Sigmoid colon (tissue), 7 donors: ENCODE data around the gene CUX1. TPM values are rescaled to one million over a fixed set of nuclear protein-coding genes. Genes with fewer than 3 reads are reported as not detected.

Experiments
- DNase-seq: peaks from one replicate; pipeline ENCODE4 v3.0.0-alpha.2; 2019
- H3K27ac ChIP-seq, 4 donors: fragments of 200-600 bp; sonication (generic); one replicate each; pipeline ENCODE4 v1.5.1; 2016 to 2019; ENCODE audit warnings: mild to moderate bottlenecking in 1 of 4
- H3K27me3 ChIP-seq, 3 donors: fragments of 200-600 bp; sonication (generic); one replicate each; pipeline ENCODE4 v1.5.1; 2019; ENCODE audit warnings: mild to moderate bottlenecking in 1 of 3
- H3K36me3 ChIP-seq, 4 donors: fragments of 200-600 bp; sonication (generic); one replicate each; pipeline ENCODE4 v1.5.1; 2016 to 2019
- H3K4me1 ChIP-seq, 4 donors: fragments of 200-600 bp; sonication (generic); one replicate each; pipeline ENCODE4 v1.5.1; 2017 to 2019
- H3K4me3 ChIP-seq, 4 donors: fragments of 200-600 bp; sonication (generic); one replicate each; pipeline ENCODE4 v1.5.1; 2017 to 2019; ENCODE audit warnings: mild to moderate bottlenecking in 2 of 4, moderate library complexity in 1 of 4
- H3K9me3 ChIP-seq, 4 donors: fragments of 200-600 bp in 3 of 4; sonication (generic) in 3 of 4; one replicate each; pipeline versions ENCODE4 v1.5.1 to v1.6.1; 2013 to 2019
- EP300 ChIP-seq, 4 donors: sonication (generic); formaldehyde crosslinking; IDR thresholded peaks; one replicate each; pipeline ENCODE4 v1.6.1; 2017; ENCODE audit warnings: antibody characterized with exemption in 4 of 4
- POLR2A ChIP-seq, 2 donors: fragments of 450-650 bp; IDR thresholded peaks; one replicate each; pipeline ENCODE4 v1.6.1; 2016; ENCODE audit warnings: antibody characterized with exemption in 2 of 2, mild to moderate bottlenecking in 2 of 2, moderate library complexity in 2 of 2
- POLR2AphosphoS5 ChIP-seq, 4 donors: sonication (generic); formaldehyde crosslinking; IDR thresholded peaks; one replicate each; pipeline ENCODE4 v1.6.1; 2017; ENCODE audit warnings: antibody characterized with exemption in 4 of 4
- WGBS, 2 donors: extraction: QIAGEN DNeasy Blood & Tissue Kit; methylation state at CpG; one replicate each; pipeline ENCODE4 v1.1.7; 2013; 5-methylcytosine and 5-hydroxymethylcytosine counted together
- intact Hi-C: fragments of 100-400 bp; cut with DNase I; formaldehyde crosslinking; loops from one replicate; pipeline ENCODE4 v1.15.1; 2023
- polyA plus RNA-seq, 3 donors: library from polyadenylated mRNA; stranded (reverse); fragments of 200-250 nt; gene quantifications; one replicate each; pipeline ENCODE4 v1.2.3, GENCODE V29; 2013
- total RNA-seq, 4 donors: library from RNA; depleted of rRNA; stranded (reverse); fragments of >200 nt; gene quantifications; one replicate each; pipeline ENCODE4 v1.1.0, GENCODE V29; 2016
- TF ChIP-seq, protein P1 (sequence below), 4 experiments: fragments of 450-650 bp in 3 of 4; fragments of 200-600 bp in 1 of 4; IDR thresholded peaks; one replicate each; pipeline ENCODE4 v1.5.1; 2016 to 2019; ENCODE audit warnings: antibody characterized with exemption in 4 of 4, mild to moderate bottlenecking in 3 of 4, moderate library complexity in 2 of 4
- donor health status: healthy with polysubstance abuse.
- donor health status: Bipolar disorder and iron deficiency.
- donor health status: healthy.

The CUX1 gene
- total and polyA plus RNA-seq, 7 donors = 46.7 to 127 (median 49.9) TPM

DNA sequence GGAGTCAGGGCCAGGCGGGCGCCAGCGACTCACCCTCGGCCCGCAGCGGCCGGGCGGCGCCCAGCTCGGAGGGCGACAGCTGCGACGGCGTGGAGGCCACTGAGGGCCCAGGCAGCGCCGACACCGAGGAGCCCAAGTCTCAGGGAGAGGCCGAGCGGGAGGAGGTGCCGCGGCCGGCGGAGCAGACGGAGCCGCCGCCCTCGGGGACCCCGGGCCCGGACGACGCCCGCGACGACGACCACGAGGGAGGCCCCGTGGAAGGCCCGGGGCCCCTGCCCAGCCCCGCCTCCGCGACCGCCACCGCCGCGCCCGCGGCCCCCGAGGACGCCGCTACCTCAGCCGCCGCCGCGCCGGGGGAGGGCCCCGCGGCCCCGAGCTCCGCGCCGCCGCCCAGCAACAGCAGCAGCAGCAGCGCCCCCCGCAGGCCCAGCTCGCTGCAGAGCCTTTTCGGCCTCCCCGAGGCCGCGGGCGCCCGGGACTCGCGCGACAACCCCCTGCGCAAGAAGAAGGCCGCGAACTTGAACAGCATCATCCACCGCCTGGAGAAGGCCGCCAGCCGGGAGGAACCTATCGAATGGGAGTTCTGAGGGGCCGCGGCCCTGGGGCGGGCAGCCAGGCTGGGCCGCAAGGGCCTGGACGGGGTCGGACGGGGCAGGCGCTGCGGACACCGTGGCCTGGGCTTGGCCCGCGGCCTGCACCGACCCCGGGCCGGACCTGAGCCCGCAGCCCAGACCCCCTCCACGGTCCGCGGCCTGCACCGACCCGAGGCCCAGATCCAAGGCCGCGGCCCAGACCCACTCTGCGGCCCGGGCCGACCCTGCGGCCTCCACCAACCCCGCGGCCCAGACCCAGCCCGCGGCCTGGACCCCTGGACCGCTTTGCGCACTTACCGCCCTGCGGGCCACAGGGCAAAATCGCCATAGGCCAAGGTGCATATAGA, 431.3 kb downstream of the CUX1 start:
- TF ChIP-seq POLR2A (IDR thresholded peaks at IDR 0.05) (no peak), EP300 (IDR thresholded peaks at IDR 0.05) (no peak), POLR2AphosphoS5 (IDR thresholded peaks at IDR 0.05) (no peak)
- TF ChIP-seq, protein P1, sequence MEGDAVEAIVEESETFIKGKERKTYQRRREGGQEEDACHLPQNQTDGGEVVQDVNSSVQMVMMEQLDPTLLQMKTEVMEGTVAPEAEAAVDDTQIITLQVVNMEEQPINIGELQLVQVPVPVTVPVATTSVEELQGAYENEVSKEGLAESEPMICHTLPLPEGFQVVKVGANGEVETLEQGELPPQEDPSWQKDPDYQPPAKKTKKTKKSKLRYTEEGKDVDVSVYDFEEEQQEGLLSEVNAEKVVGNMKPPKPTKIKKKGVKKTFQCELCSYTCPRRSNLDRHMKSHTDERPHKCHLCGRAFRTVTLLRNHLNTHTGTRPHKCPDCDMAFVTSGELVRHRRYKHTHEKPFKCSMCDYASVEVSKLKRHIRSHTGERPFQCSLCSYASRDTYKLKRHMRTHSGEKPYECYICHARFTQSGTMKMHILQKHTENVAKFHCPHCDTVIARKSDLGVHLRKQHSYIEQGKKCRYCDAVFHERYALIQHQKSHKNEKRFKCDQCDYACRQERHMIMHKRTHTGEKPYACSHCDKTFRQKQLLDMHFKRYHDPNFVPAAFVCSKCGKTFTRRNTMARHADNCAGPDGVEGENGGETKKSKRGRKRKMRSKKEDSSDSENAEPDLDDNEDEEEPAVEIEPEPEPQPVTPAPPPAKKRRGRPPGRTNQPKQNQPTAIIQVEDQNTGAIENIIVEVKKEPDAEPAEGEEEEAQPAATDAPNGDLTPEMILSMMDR (IDR thresholded peaks at IDR 0.05) = no peak
- Histone ChIP-seq H3K4me3 (no peak overlapping the region), H3K36me3 (peaks cover 5 to 42% (median 15%) of the 10 kb centered on the region in 4 donors), H3K4me1 (no peaks in the 10 kb centered on the region), H3K27ac (no peak overlapping the region), H3K9me3 (no peaks in the 10 kb centered on the region), H3K27me3 (no peaks in the 10 kb centered on the region)
- intact Hi-C loops = no loop called here
- WGBS, 2 donors = 94 to 96% methylated on average over 117 of the region's 117 CpGs
- no peak for DNase-seq

DNA sequence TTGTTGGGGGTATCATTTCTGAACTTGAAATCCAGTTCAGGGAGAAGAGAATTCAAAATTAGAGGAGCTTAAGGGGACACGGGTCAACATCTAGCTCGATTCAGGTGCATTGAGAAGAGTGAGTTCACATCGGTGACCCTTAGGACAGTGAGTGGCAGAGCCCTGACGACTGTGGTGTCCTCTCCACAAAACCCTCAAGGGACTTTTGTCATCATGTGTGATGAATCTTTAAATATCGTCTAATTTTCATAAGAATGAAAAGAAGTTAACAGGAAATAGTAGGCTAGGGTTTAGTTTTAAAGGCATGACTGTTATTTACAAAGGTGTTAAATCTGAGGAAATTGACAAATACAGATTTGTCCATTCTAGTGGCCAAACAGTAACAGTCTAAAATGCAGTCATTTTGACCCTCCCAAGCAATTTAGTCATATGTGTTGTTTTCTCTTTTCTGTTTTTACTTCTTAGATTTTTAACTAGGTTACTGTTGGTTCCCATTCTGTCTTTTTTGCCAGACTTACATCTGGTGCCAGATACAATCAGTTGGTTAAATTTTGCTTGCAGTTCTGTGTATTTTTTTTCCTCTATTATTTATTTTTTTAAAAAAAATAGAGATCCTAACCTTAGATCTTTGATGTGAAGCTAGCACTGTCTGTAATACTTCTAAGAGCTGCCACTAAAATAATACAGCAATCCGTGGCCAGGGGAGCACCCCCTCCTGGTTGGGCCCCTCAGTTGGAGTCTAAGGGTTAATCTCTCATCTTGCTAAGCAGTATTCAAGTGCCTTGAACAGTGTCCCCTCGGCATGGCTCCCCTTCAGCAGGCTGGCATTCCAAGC, 434.3 kb downstream of the CUX1 start:
- H3K36me3 ChIP-seq = peaks cover 0 to 21% (median 13%) of the 10 kb centered on the region in 4 donors

DNA sequence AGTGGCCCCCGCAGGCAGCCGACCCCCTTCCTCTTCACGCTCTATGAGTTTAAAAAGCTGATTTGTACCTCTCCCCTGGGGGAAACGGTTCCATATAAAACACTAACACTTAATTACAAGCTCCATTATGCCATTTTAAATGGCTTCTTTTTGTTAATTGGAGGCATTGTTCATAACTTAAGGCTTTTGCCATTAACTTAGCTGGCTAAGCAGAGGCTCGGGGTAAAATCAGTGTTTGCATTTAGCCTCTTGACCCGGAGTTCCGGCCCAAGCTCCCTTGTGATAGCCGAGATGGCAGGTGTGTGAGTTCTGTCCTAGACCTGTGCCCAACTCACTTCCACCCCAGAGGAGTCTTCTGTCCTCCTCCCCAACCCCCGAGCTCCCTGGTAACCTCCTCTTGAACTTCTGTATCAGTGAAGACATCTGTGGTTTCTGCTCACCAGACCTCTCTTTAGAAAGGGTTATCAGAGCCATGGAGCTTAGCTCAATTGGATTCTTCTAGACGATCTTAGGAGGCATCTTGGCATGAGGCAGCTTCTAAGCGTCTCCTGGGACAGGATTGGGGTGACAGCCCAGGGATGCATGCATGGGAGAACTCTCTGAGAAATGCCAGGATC, 435.0 kb downstream of the CUX1 start:
- no peaks in the 10 kb centered on the region for H3K27me3 ChIP-seq
- H3K4me1 ChIP-seq = no peaks in the 10 kb centered on the region
- H3K4me3 ChIP-seq = no peak overlapping the region
- TF ChIP-seq POLR2AphosphoS5 (IDR thresholded peaks at IDR 0.05) (no peak), POLR2A (IDR thresholded peaks at IDR 0.05) (no peak), EP300 (IDR thresholded peaks at IDR 0.05) (no peak)
- TF ChIP-seq, protein P1 (IDR thresholded peaks at IDR 0.05) = no peak
- H3K9me3 ChIP-seq = no peaks in the 10 kb centered on the region
- 83 to 89% methylated on average over 11 of the region's 11 CpGs for WGBS, 2 donors
- H3K27ac ChIP-seq = no peak overlapping the region
- peaks cover 0 to 19% (median 13%) of the 10 kb centered on the region in 4 donors for H3K36me3 ChIP-seq
- DNase-seq = no peak
- intact Hi-C loops = no loop called here

More for the DNA sequence above, 434.3 kb downstream of the CUX1 start:
- 81 to 88% methylated on average over 7 of the region's 7 CpGs for WGBS, 2 donors
- no peaks in the 10 kb centered on the region for H3K4me1 ChIP-seq
- intact Hi-C loops = no loop called here
- no peak overlapping the region for H3K27ac ChIP-seq
- H3K9me3 ChIP-seq = no peaks in the 10 kb centered on the region
- TF ChIP-seq POLR2A (IDR thresholded peaks at IDR 0.05) (no peak), POLR2AphosphoS5 (IDR thresholded peaks at IDR 0.05) (no peak), EP300 (IDR thresholded peaks at IDR 0.05) (no peak)
- TF ChIP-seq, protein P1 (IDR thresholded peaks at IDR 0.05) = no peak
- no peak for DNase-seq
- no peaks in the 10 kb centered on the region for H3K27me3 ChIP-seq
- H3K4me3 ChIP-seq = no peak overlapping the region

DNA sequence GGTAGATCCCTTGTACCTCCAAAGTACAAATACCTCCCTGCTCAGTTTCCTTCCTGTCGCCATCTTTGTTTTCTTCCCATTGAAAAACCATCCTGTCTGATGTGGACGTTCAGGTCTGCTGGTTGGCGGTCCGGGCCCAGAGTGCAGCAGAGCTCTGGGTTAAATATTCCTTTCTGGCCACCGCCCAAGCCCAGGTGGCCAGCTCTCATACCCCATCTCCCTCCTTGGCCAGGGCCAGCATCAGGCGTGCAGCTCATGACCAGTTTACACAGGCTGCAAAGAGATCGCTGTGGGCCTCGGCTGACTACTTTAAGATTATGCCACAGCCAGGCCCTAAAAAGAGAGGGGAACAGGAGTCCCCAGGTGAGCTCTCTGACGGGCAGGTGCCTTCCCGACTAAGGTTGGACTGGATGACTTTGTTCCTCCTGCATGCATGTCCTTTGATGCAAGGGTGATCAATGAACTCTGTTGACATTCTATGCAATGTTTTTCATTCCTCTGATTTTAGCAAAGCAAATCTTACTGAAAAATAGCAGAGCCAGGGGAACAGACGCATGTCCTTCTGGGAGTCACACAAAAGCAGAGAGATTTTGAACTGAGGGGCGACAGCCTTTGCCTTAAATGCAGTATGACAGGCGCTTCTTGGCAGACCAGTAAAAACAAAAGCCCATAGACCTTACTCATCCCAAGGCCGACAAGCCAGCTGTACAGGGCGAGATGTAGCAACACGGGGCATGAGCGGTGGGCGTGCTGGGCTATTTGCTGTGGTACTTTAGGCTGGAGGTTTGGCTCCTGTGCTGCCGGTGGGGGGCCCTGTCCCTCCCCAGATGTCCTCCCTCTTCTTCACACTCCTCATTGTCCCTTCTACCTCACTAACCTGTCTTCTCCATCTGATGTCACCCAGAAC, 435.9 kb downstream of the CUX1 start:
- TF ChIP-seq, protein P1 (IDR thresholded peaks at IDR 0.05) = no peak
- TF ChIP-seq POLR2A (IDR thresholded peaks at IDR 0.05) = no peak
- no peaks in the 10 kb centered on the region for H3K27me3 ChIP-seq
- H3K4me1 ChIP-seq = no peaks in the 10 kb centered on the region
- no peaks in the 10 kb centered on the region for H3K9me3 ChIP-seq
- H3K36me3 ChIP-seq = peaks cover 0 to 19% (median 11%) of the 10 kb centered on the region in 4 donors
- intact Hi-C loops = no loop called here
- no peak overlapping the region for H3K27ac ChIP-seq
- no peak overlapping the region for H3K4me3 ChIP-seq
- no peak for DNase-seq
- WGBS, 2 donors = 92 to 96% methylated on average over 19 of the region's 19 CpGs
